ENCODE results near the gene DGCR8.

Gene DGCR8

GRCh38 chr22:20137671-20138416 lies 57.8 kb downstream of the DGCR8 start:
- CTCF ChIA-PET: interaction anchor here (1.3 to 1.6 kb wide), 2 partner anchors 14 to 19 kb away, joined by 3 to 5 read pairs; no protein-coding TSS in a partner anchor
- POLR2A ChIA-PET: interaction anchor here (0.7 kb wide), 1 partner anchor 60 kb away, joined by 3 read pairs; no protein-coding TSS in a partner anchor
- no peak overlapping the region for H3K4me3 ChIP-seq (ENCODE audit: low read depth, low read length)
- TF ChIP-seq CTCF (IDR thresholded peaks at IDR 0.05; ENCODE audit: insufficient read depth, low read length, missing control alignments): no peak
- no peak for DNase-seq (ENCODE audit: low read depth, low spot score)

- TF ChIP-seq CTCF (IDR thresholded peaks at IDR 0.05; ENCODE audit: insufficient read depth, low read length, missing control alignments): no peak
- ChIA-PET CTCF (no interaction called here), POLR2A (interaction anchor here (0.7 kb wide), 1 partner anchor 61 kb away, joined by 3 read pairs; no protein-coding TSS in a partner anchor)
- no peak for DNase-seq (ENCODE audit: low read depth, low spot score)
- H3K4me3 ChIP-seq (ENCODE audit: low read depth, low read length): no peak overlapping the region
These were observed 58.3 kb downstream of the DGCR8 start for GRCh38 chr22:20138417-20138738.

- H3K4me3 ChIP-seq (ENCODE audit: low read depth, low read length): no peak overlapping the region
- POLR2A ChIA-PET: interaction anchor here (0.7 kb wide), 1 partner anchor 61 kb away, joined by 3 read pairs; no protein-coding TSS in a partner anchor
- CTCF ChIA-PET: no interaction called here
- no peak for DNase-seq (ENCODE audit: low read depth, low spot score)
- no peak for TF ChIP-seq CTCF (IDR thresholded peaks at IDR 0.05; ENCODE audit: insufficient read depth, low read length, missing control alignments)
These were observed 58.8 kb downstream of the DGCR8 start for GRCh38 chr22:20138868-20139267.

GRCh38 chr22:20139391-20140106 lies 59.5 kb downstream of the DGCR8 start:
- CTCF ChIA-PET: no interaction called here
- POLR2A ChIA-PET: no interaction called here
- no peak overlapping the region for H3K4me3 ChIP-seq (ENCODE audit: low read depth, low read length)
- no peak for DNase-seq (ENCODE audit: low read depth, low spot score)
- no peak for TF ChIP-seq CTCF (IDR thresholded peaks at IDR 0.05; ENCODE audit: insufficient read depth, low read length, missing control alignments)

- POLR2A ChIA-PET: no interaction called here
- no peak for TF ChIP-seq CTCF (IDR thresholded peaks at IDR 0.05; ENCODE audit: insufficient read depth, low read length, missing control alignments)
- H3K4me3 ChIP-seq (ENCODE audit: low read depth, low read length): no peak overlapping the region
- no peak for DNase-seq (ENCODE audit: low read depth, low spot score)
- CTCF ChIA-PET: no interaction called here
These were observed 60.0 kb downstream of the DGCR8 start for GRCh38 chr22:20140107-20140445.

- no peak overlapping the region for H3K4me3 ChIP-seq (ENCODE audit: low read depth, low read length)
- ChIA-PET POLR2A (no interaction called here), CTCF (no interaction called here)
- no peak for TF ChIP-seq CTCF (IDR thresholded peaks at IDR 0.05; ENCODE audit: insufficient read depth, low read length, missing control alignments)
- no peak for DNase-seq (ENCODE audit: low read depth, low spot score)
These were observed 60.5 kb downstream of the DGCR8 start for GRCh38 chr22:20140521-20140964.
